Epithelial cell of proximal tubule (primary cell): Measurements from ENCODE around the gene ZBTB43. TPM values are rescaled to one million over a fixed set of nuclear protein-coding genes. Genes with fewer than 3 reads are reported as not detected.

Experiments used
- DNase-seq: peaks from one replicate; pipeline ENCODE4 v3.0.0-alpha.2; 2011; ENCODE audit warnings: low read depth
- H3K4me3 ChIP-seq: 2 replicates; pipeline ENCODE4 v1.5.1; 2011; ENCODE audit warnings: low read depth, mild to moderate bottlenecking, low read length
- CTCF ChIP-seq: conservative IDR thresholded peaks from 2 replicates; pipeline ENCODE4 v1.5.1; 2012; ENCODE audit warnings: low read depth, mild to moderate bottlenecking, low read length
- total RNA-seq: library from RNA; depleted of rRNA; stranded (reverse); fragments of >200 nt; gene quantifications from 2 replicates; pipeline ENCODE4 v1.2.3, GENCODE V29; 2015

The ZBTB43 gene
- total RNA-seq, 1 donor from 2014 or later, result 4.3 TPM

- H3K4me3 ChIP-seq, result no peak overlapping the region
- TF ChIP-seq CTCF, result no peak
- no peak for DNase-seq
Observed at GRCh38 chr9:126838055-126838811, 33.4 kb downstream of the ZBTB43 start.

- H3K4me3 ChIP-seq, result no peak overlapping the region
- no peak for DNase-seq
- no peak for TF ChIP-seq CTCF
Observed at GRCh38 chr9:126838895-126839294, 34.1 kb downstream of the ZBTB43 start.

GRCh38 chr9:126839301-126839700, 34.5 kb downstream of the ZBTB43 start:
- no peak for DNase-seq
- TF ChIP-seq CTCF, result no peak
- H3K4me3 ChIP-seq, result no peak overlapping the region

GRCh38 chr9:126842220-126842842, 37.5 kb downstream of the ZBTB43 start:
- no peak for TF ChIP-seq CTCF
- no peak overlapping the region for H3K4me3 ChIP-seq
- DNase-seq, result no peak

- H3K4me3 ChIP-seq, result no peak overlapping the region
- DNase-seq, result no peak
- no peak for TF ChIP-seq CTCF
Observed at GRCh38 chr9:126842977-126843799, 38.3 kb downstream of the ZBTB43 start.

- TF ChIP-seq CTCF, result no peak
- no peak overlapping the region for H3K4me3 ChIP-seq
- peak; percentile 25 for DNase-seq
Observed at GRCh38 chr9:126844085-126844484, 39.2 kb downstream of the ZBTB43 start.
